Endothelial cell of umbilical vein (primary cell): ENCODE results near the gene STAT5A. TPM values are rescaled to one million over a fixed set of nuclear protein-coding genes. Genes with fewer than 3 reads are reported as not detected.
A peak's percentile ranks its signal among the peaks of the same experiment; 100 is the strongest.

Source experiments
- BruUV-seq: library from RNA; stranded (reverse); fragments of 400-500 nt; replicated peaks from 2 replicates; lab custom pipeline; 2021; lab: Mats Ljungman, UMichigan
- CTCF ChIA-PET: fragments of 300-600, 350-600 bp; sonication (Branson Sonifier 250); formaldehyde crosslinking; loops from one replicate; lab custom pipeline; 2021; ENCODE audit warnings: antibody characterized with exemption, inconsistent platforms; lab: Charles Lee
- POLR2A ChIA-PET: fragments of 300-600, 350-600 bp; sonication (Branson Sonifier 250); formaldehyde crosslinking; loops from one replicate; lab custom pipeline; 2021; ENCODE audit warnings: antibody characterized with exemption, inconsistent platforms; lab: Charles Lee
- DNase-seq: peaks from one replicate; pipeline ENCODE4 v3.0.0-alpha.2; 2011; ENCODE audit warnings: low read depth, low spot score
- FAIRE-seq: peaks from 2 replicates; lab custom pipeline; 2011; peaks lifted over from hg19 to GRCh38; lab: Jason Lieb, UNC
- H2AFZ ChIP-seq: 2 replicates; pipeline ENCODE4 v1.6.0; 2012; ENCODE audit warnings: low read depth, low read length, control low read depth, inconsistent platforms
- H3K27ac ChIP-seq: 2 replicates; pipeline ENCODE4 v1.5.1; 2011; ENCODE audit warnings: low read depth, mild to moderate bottlenecking, control low read depth, low read length, moderate library complexity; ENCODE audit not compliant: insufficient read depth
- H3K27me3 ChIP-seq, 2 experiments: 2 replicates each; pipeline versions ENCODE4 v1.6.0 to v1.6.1; 2011; ENCODE audit warnings: low read length in 2 of 2, mixed read lengths in 1 of 2; ENCODE audit not compliant: control insufficient read depth in 2 of 2, insufficient read depth in 2 of 2
- H3K36me3 ChIP-seq, 2 experiments: 2 replicates in 1 of 2; 3 replicates in 1 of 2; pipeline ENCODE4 v1.5.1; 2011; ENCODE audit warnings: low read length in 2 of 2, mild to moderate bottlenecking in 1 of 2, moderate library complexity in 1 of 2; ENCODE audit not compliant: control insufficient read depth in 2 of 2, insufficient read depth in 2 of 2; ENCODE audit errors: extremely low read depth in 1 of 2
- H3K4me1 ChIP-seq: 3 replicates; pipeline ENCODE4 v1.5.1; 2011; ENCODE audit warnings: mild to moderate bottlenecking, low read length; ENCODE audit not compliant: control insufficient read depth, insufficient read depth; ENCODE audit errors: extremely low read depth
- H3K4me2 ChIP-seq: 2 replicates; pipeline ENCODE4 v1.6.1; 2011; ENCODE audit warnings: low read length, control low read depth, mixed read lengths; ENCODE audit not compliant: insufficient read depth
- H3K4me3 ChIP-seq, 3 experiments: fragments of 200-600 bp in 1 of 3; sonication (generic), shearing (Covaris generic) in 1 of 3; replicated peaks in 1 of 3; 2 replicates each; pipeline ENCODE4 v1.5.1; 2011 to 2016; ENCODE audit warnings: control low read depth in 3 of 3, low read length in 3 of 3, mild to moderate bottlenecking in 2 of 3, inconsistent platforms in 1 of 3, low read depth in 1 of 3, moderate library complexity in 1 of 3; ENCODE audit not compliant: insufficient read depth in 1 of 3
- H3K79me2 ChIP-seq: 2 replicates; pipeline ENCODE4 v1.6.0; 2012; ENCODE audit warnings: low read length, inconsistent platforms; ENCODE audit not compliant: control insufficient read depth, insufficient read depth
- H3K9ac ChIP-seq: replicated peaks from 2 replicates; pipeline ENCODE3; 2011; ENCODE audit warnings: low read length, control low read depth; ENCODE audit not compliant: insufficient read depth; ENCODE audit errors: extremely low read depth
- H3K9me1 ChIP-seq: replicated peaks from 3 replicates; pipeline ENCODE4 v1.6.0; 2011; ENCODE audit warnings: mild to moderate bottlenecking, low read length; ENCODE audit not compliant: control insufficient read depth, insufficient read depth; ENCODE audit errors: extremely low read depth
- H3K9me3 ChIP-seq: replicated peaks from 2 replicates; pipeline ENCODE4 v1.5.1; 2012; ENCODE audit warnings: low read length, inconsistent platforms; ENCODE audit not compliant: control insufficient read depth, insufficient read depth
- H4K20me1 ChIP-seq: replicated peaks from 2 replicates; pipeline ENCODE3; 2011; ENCODE audit warnings: mild to moderate bottlenecking, low read length; ENCODE audit not compliant: control insufficient read depth, insufficient read depth; ENCODE audit errors: extremely low read depth
- EZH2 ChIP-seq: IDR thresholded peaks from 2 replicates; pipeline ENCODE4 v1.6.1; 2012; ENCODE audit warnings: borderline replicate concordance, low read depth, mild to moderate bottlenecking, moderate library complexity, low read length, inconsistent platforms; ENCODE audit not compliant: severe bottlenecking
- FOS ChIP-seq: IDR thresholded peaks from 2 replicates; pipeline ENCODE4 v1.6.1; 2011; ENCODE audit warnings: mild to moderate bottlenecking, low read length, moderate library complexity, borderline replicate concordance; ENCODE audit not compliant: insufficient read depth
- GATA2 ChIP-seq: IDR thresholded peaks from 2 replicates; pipeline ENCODE4 v1.7.0; 2011; ENCODE audit warnings: low read depth, mild to moderate bottlenecking, moderate library complexity, mixed read lengths, low read length; ENCODE audit not compliant: insufficient read length, insufficient read depth
- JUN ChIP-seq: IDR thresholded peaks from 2 replicates; pipeline ENCODE4 v1.6.1; 2011; ENCODE audit warnings: borderline replicate concordance, low read depth; ENCODE audit not compliant: insufficient read length, insufficient read depth
- MYC ChIP-seq: IDR thresholded peaks from one replicate; pipeline ENCODE4 v1.6.1; 2011; ENCODE audit warnings: mild to moderate bottlenecking, low read depth, low read length
- POLR2A ChIP-seq: IDR thresholded peaks from 2 replicates; pipeline ENCODE4 v1.6.1; 2012; ENCODE audit warnings: low read depth, mild to moderate bottlenecking, control low read depth, low read length
- POLR2AphosphoS5 ChIP-seq: IDR thresholded peaks from 2 replicates; pipeline ENCODE4 v1.6.1; 2012; ENCODE audit warnings: low read depth, mild to moderate bottlenecking, control low read depth, low read length, moderate library complexity; ENCODE audit not compliant: insufficient read depth
- dilution Hi-C: fragments of 300-500 bp; cut with MboI; formaldehyde crosslinking; loops from one replicate; pipeline ENCODE4 v1.15.0; 2019; ENCODE audit warnings: low sequenced_read_pairs; ENCODE audit not compliant: extremely low pct_ligation_motif_present
- intact Hi-C: fragments of 100-400 bp; cut with micrococcal nuclease; formaldehyde crosslinking; loops from one replicate; pipeline ENCODE4 v1.10.0; 2022
- polyA plus RNA-seq, 4 experiments: library from polyadenylated mRNA; depleted of rRNA in 3 of 4; stranded (reverse) in 3 of 4; unstranded in 1 of 4; fragments of >200 nt; gene quantifications; 2 replicates each; pipeline versions ENCODE4 v1.2.1 to v1.2.3, GENCODE V29; 2011 to 2012; ENCODE audit warnings: missing spikeins in 1 of 4
- total RNA-seq: library from RNA; stranded (reverse); gene quantifications from 2 replicates; pipeline ENCODE4 v1.2.3, GENCODE V29; 2021
- TF ChIP-seq, protein P1 (sequence below): IDR thresholded peaks from 2 replicates; pipeline ENCODE4 v1.6.1; 2011; ENCODE audit not compliant: insufficient read depth, insufficient read length
- TF ChIP-seq, protein P2 (sequence below), 2 donors: IDR thresholded peaks; 1 replicate in 1 of 2; 2 replicates in 1 of 2; pipeline ENCODE4 v1.5.1; 2011; ENCODE audit warnings: low read length in 2 of 2, mild to moderate bottlenecking in 2 of 2, moderate library complexity in 2 of 2, control low read depth in 1 of 2, inconsistent platforms in 1 of 2, low read depth in 1 of 2; ENCODE audit not compliant: insufficient read depth in 1 of 2; ENCODE audit errors: extremely low read depth in 1 of 2

Gene STAT5A
- total and polyA plus RNA-seq, 2 donors (not counting 3 experiments of a cell fraction or from before 2014, with no cell fraction given), result 18.0 to 23.4 TPM

DNA sequence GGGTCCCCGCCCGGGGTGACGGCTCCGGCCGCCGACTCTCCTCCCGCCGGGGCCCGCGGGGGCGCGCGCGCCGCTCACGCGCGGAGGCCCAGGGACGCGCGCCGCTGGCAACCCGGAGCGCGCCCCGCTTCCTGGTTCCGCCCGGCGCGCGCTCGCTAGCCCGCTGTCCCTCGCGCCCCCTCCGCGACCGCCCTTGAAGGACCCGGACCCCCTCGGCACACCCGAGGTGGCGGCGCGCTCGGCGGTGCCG is 12.0 kb upstream of the STAT5A start, which contains the start of gene STAT5B:
TSS of gene STAT5B (minus strand) at position 33 of the 250 bp plus-strand sequence. CDS start 44,264 bp downstream, outside the sequence.
- peak within 1 kb of the TSS; percentile 88 for H3K4me2 ChIP-seq
- peak; percentile 55 for FAIRE-seq
- peaks cover 16% of the 10 kb centered on the region for H3K4me1 ChIP-seq
- no peaks in the 10 kb centered on the region for H4K20me1 ChIP-seq
- ChIA-PET POLR2A (interaction anchor here (0.6 kb wide), 2 partner anchors 28 to 132 kb away, joined by 3 to 4 read pairs; no protein-coding TSS in a partner anchor), CTCF (interaction anchor here (1.1 to 2.7 kb wide), 3 partner anchors 25 to 251 kb away, joined by 3 to 35 read pairs (median 6); no protein-coding TSS in a partner anchor)
- H2AFZ ChIP-seq, result peak within 1 kb of the TSS; percentile 87
- TF ChIP-seq FOS, result no peak
- TF ChIP-seq, protein P1, sequence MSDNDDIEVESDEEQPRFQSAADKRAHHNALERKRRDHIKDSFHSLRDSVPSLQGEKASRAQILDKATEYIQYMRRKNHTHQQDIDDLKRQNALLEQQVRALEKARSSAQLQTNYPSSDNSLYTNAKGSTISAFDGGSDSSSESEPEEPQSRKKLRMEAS, result no peak
- TF ChIP-seq EZH2, result no peak
- no peak for TF ChIP-seq POLR2A
- TF ChIP-seq POLR2AphosphoS5, result no peak
- TF ChIP-seq GATA2, result no peak
- TF ChIP-seq JUN, result no peak
- no peak for TF ChIP-seq MYC
- TF ChIP-seq, protein P2, sequence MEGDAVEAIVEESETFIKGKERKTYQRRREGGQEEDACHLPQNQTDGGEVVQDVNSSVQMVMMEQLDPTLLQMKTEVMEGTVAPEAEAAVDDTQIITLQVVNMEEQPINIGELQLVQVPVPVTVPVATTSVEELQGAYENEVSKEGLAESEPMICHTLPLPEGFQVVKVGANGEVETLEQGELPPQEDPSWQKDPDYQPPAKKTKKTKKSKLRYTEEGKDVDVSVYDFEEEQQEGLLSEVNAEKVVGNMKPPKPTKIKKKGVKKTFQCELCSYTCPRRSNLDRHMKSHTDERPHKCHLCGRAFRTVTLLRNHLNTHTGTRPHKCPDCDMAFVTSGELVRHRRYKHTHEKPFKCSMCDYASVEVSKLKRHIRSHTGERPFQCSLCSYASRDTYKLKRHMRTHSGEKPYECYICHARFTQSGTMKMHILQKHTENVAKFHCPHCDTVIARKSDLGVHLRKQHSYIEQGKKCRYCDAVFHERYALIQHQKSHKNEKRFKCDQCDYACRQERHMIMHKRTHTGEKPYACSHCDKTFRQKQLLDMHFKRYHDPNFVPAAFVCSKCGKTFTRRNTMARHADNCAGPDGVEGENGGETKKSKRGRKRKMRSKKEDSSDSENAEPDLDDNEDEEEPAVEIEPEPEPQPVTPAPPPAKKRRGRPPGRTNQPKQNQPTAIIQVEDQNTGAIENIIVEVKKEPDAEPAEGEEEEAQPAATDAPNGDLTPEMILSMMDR (IDR thresholded peaks at IDR 0.05; ENCODE audit: extremely low read depth in 1 of 2, insufficient read depth in 1 of 2, low read depth in 1 of 2, low read length in 2 of 2), result no peak
- intact Hi-C loops (loop anchor here (2.0 to 10.0 kb wide), 2 partner anchors 45 to 141 kb away; no protein-coding TSS in a partner anchor), dilution Hi-C loops (no loop called here)
- no peaks in the 10 kb centered on the region for H3K9me3 ChIP-seq
- H3K79me2 ChIP-seq, result peaks cover 45% of the 10 kb centered on the region
- peak within 1 kb of the TSS; percentile 59 for H3K27ac ChIP-seq
- H3K4me3 ChIP-seq, result peak within 1 kb of the TSS; percentile 65 to 96 (median 79)
- no peaks in the 10 kb centered on the region for H3K9me1 ChIP-seq
- H3K9ac ChIP-seq, result peak within 1 kb of the TSS; percentile 84
- H3K36me3 ChIP-seq, result no peaks in the 10 kb centered on the region
- DNase-seq, result peak; percentile 46
- no TSS peak for BruUV-seq
- no peaks in the 10 kb centered on the region for H3K27me3 ChIP-seq
